Colonic mucosa (tissue), 4 donors: ENCODE data around the gene GNAQ. TPM values are rescaled to one million over a fixed set of nuclear protein-coding genes. Genes with fewer than 3 reads are reported as not detected.

ENCODE experiments used
- DNase-seq: peaks from one replicate; pipeline ENCODE4 v3.0.0-alpha.2; 2020
- H3K27ac ChIP-seq: fragments of 200-600 bp; one replicate; pipeline ENCODE4 v1.8.0; 2021
- H3K27me3 ChIP-seq: fragments of 200-600 bp; one replicate; pipeline ENCODE4 v1.8.0; 2021
- H3K36me3 ChIP-seq: fragments of 200-600 bp; one replicate; pipeline ENCODE4 v1.8.0; 2021
- H3K4me1 ChIP-seq: fragments of 200-600 bp; one replicate; pipeline ENCODE4 v1.8.0; 2021; ENCODE audit warnings: mild to moderate bottlenecking
- H3K4me3 ChIP-seq: fragments of 200-600 bp; one replicate; pipeline ENCODE4 v1.8.0; 2021
- H3K9ac ChIP-seq, 2 donors: one replicate each; pipeline ENCODE4 v1.7.0; 2013; ENCODE audit warnings: control low read depth in 2 of 2, low read depth in 2 of 2, low read length in 2 of 2
- H3K9me3 ChIP-seq: fragments of 200-600 bp; one replicate; pipeline ENCODE4 v1.8.0; 2021
- intact Hi-C: fragments of 100-400 bp; cut with DNase I; formaldehyde crosslinking; loops from one replicate; pipeline ENCODE4 v1.14.1; 2022
- total RNA-seq, 2 donors: library from RNA; stranded (reverse); fragmentation: NEBNext Ultra II Directional in 1 of 2; extraction: Animal tissue kit (Norgen Biotek cat#: 25700) in 1 of 2; gene quantifications; one replicate each; pipeline ENCODE4 v1.2.1, GENCODE V29; 2021
- TF ChIP-seq, protein P1 (sequence below): fragments of 200-600 bp; IDR thresholded peaks from one replicate; pipeline ENCODE4 v1.8.0; 2022; ENCODE audit warnings: antibody characterized with exemption, mild to moderate bottlenecking
- donor health status: healthy.
- donor health status: DM: no; HTN: no; CAD: no.
- donor health status: DM: no; HTN: no; CAD: no.

GNAQ gene
- total RNA-seq, 2 donors from 2014 or later: 75.6 to 105 TPM

DNA sequence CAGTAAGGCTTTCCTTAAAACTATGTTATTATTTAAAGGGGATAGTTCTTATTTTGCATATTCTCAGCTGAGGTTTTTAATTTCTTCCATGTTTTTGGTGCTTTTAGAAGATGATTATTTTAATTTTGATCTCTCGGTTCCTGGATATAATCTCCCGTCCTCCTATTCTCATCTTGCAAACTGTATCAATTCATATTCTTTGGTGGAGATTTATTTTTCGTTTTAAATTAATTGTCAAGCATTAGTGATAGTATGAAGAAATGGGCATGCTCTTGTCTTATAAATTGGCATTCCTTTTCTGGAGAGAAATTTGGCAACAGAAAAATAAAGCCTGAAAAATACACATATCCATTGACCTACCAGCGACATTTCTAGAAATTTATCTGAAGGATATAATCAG, 15.5 kb upstream of the GNAQ start:
- H3K27ac ChIP-seq: no peak overlapping the region
- H3K9me3 ChIP-seq: no peaks in the 10 kb centered on the region
- H3K4me3 ChIP-seq: no peak overlapping the region
- no peaks in the 10 kb centered on the region for H3K4me1 ChIP-seq
- no peak for DNase-seq
- TF ChIP-seq, protein P1, sequence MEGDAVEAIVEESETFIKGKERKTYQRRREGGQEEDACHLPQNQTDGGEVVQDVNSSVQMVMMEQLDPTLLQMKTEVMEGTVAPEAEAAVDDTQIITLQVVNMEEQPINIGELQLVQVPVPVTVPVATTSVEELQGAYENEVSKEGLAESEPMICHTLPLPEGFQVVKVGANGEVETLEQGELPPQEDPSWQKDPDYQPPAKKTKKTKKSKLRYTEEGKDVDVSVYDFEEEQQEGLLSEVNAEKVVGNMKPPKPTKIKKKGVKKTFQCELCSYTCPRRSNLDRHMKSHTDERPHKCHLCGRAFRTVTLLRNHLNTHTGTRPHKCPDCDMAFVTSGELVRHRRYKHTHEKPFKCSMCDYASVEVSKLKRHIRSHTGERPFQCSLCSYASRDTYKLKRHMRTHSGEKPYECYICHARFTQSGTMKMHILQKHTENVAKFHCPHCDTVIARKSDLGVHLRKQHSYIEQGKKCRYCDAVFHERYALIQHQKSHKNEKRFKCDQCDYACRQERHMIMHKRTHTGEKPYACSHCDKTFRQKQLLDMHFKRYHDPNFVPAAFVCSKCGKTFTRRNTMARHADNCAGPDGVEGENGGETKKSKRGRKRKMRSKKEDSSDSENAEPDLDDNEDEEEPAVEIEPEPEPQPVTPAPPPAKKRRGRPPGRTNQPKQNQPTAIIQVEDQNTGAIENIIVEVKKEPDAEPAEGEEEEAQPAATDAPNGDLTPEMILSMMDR: no peak
- H3K9ac ChIP-seq: no peak overlapping the region
- no peaks in the 10 kb centered on the region for H3K27me3 ChIP-seq
- H3K36me3 ChIP-seq: no peaks in the 10 kb centered on the region
- intact Hi-C loops: no loop called here

DNA sequence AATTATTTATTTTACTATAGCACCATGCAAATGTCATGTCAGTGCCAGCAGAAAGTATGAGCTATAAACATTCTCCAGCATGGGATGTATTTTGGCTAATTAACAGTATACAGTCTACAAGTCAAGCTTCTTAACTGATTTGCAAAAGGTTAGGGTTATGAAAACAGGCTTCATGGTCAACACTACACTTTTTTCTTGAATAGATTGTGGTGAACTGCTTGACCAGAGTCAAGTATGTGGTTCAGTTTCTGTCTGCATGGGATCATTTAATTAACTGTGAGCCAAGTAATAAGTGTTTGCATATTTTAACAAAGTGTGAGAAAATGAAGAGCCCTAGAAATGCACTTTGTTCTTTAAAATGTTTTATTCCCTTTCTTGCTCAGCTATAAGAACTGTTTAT, 14.5 kb upstream of the GNAQ start:
- Histone ChIP-seq H3K9ac (no peak overlapping the region), H3K4me1 (no peaks in the 10 kb centered on the region), H3K27me3 (no peaks in the 10 kb centered on the region), H3K9me3 (no peaks in the 10 kb centered on the region), H3K36me3 (no peaks in the 10 kb centered on the region), H3K4me3 (no peak overlapping the region), H3K27ac (no peak overlapping the region)
- TF ChIP-seq, protein P1: no peak
- intact Hi-C loops: no loop called here
- DNase-seq: no peak

DNA sequence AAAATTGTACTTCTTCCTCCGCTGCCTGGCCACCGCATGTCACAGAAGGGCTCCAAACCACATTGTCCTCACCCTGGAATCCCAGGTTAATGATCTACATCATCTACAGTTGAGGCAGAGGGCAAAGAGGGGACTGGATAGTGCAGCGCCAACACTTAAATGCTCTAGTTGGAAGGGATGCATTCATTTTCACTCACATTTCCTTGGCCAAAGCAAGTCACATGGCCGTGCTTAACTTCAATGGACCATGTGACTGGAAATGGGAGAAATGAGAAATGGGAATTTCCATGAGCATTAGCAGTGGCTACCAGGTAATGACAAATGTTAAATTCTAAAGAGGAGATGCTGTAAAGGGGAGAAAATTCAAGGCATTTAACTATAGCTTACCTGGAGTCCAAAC, 13.3 kb upstream of the GNAQ start:
- Histone ChIP-seq H3K4me1 (no peaks in the 10 kb centered on the region), H3K27me3 (no peaks in the 10 kb centered on the region), H3K9ac (no peak overlapping the region), H3K27ac (no peak overlapping the region), H3K9me3 (no peaks in the 10 kb centered on the region), H3K4me3 (no peak overlapping the region), H3K36me3 (no peaks in the 10 kb centered on the region)
- no peak for DNase-seq
- intact Hi-C loops: no loop called here
- TF ChIP-seq, protein P1: no peak

DNA sequence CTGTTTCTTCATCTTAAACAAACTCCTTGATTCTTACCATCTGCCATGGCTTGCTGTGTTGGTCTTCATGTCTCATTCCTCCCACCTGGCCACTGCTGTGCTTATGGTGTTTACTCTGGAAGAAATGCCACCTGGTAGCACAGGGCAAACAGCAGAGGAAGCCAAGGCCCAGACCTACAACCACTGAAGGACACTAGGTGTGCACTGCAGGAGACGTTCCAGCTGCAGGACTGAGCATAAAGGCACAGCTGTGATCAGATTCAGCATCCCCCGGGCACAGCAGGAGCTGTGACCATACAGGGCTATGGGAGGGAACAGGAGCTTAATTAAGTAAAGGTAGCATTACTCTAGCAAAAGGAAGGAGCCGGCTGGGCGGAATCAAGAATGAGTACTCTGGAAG, 12.6 kb upstream of the GNAQ start:
- no peak overlapping the region for H3K9ac ChIP-seq
- H3K9me3 ChIP-seq: no peaks in the 10 kb centered on the region
- intact Hi-C loops: no loop called here
- H3K27ac ChIP-seq: no peak overlapping the region
- no peaks in the 10 kb centered on the region for H3K4me1 ChIP-seq
- H3K27me3 ChIP-seq: no peaks in the 10 kb centered on the region
- TF ChIP-seq, protein P1: no peak
- no peak for DNase-seq
- no peak overlapping the region for H3K4me3 ChIP-seq
- H3K36me3 ChIP-seq: no peaks in the 10 kb centered on the region

DNA sequence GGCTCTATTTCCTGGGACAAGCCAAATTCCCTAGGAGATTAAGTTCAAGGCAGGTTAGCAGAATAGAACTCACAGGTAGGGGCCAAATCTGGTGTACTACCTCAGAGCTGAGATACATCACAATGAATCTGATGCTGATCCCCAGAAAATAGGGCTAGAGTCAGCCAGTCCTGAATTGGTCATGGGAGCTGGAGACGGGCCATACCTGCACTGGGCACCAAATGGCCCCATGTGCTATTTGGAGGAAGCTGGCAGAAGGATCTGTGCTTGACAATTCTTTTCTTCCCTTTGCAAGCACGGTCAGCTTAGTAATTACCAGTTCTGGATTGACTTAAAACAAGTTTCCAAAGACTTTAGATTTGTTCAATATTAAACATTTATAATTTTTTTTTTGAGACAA, 10.4 kb upstream of the GNAQ start:
- Histone ChIP-seq H3K36me3 (no peaks in the 10 kb centered on the region), H3K9me3 (no peaks in the 10 kb centered on the region), H3K27ac (no peak overlapping the region), H3K4me1 (no peaks in the 10 kb centered on the region), H3K27me3 (no peaks in the 10 kb centered on the region), H3K4me3 (no peak overlapping the region), H3K9ac (no peak overlapping the region)
- DNase-seq: no peak
- TF ChIP-seq, protein P1: no peak
- intact Hi-C loops: no loop called here

DNA sequence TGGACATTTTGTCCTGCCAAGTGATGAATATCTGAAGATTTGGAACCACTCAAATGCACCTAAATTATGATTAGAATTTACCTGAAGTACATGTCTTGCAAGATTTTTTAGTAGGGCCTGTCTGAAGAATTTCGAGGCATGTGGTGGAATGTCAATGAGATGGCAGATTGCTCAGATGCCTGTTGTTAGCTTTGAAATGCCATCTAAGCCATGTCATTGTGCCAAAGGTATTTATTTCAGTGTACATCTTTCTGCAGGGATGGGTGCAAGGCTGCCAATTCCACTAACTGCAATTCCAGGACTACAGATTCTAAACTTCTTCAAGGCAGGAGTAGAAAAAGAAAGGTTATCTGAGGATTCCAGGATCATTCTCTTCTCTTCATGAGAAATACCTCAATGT, 9.1 kb upstream of the GNAQ start:
- no peaks in the 10 kb centered on the region for H3K4me1 ChIP-seq
- H3K4me3 ChIP-seq: no peak overlapping the region
- no peak for DNase-seq
- no peak overlapping the region for H3K27ac ChIP-seq
- TF ChIP-seq, protein P1: no peak
- H3K9ac ChIP-seq: no peak overlapping the region
- intact Hi-C loops: no loop called here
- H3K27me3 ChIP-seq: no peaks in the 10 kb centered on the region
- H3K9me3 ChIP-seq: no peaks in the 10 kb centered on the region
- no peaks in the 10 kb centered on the region for H3K36me3 ChIP-seq
